NCI-H1930 (cell line): ENCODE data around the gene URM1.
"Not testable (repeated sequence)": the region's sequence is repeated elsewhere in the genome, so short reads cannot be mapped to it uniquely, and the experiment has no call there.

Source experiments
- DNase-seq, 2 experiments: peaks; one replicate each; lab custom pipeline; 2025; lab: John Stamatoyannopoulos, UW

Gene URM1

GRCh38 chr9:128409450-128409849, 38.3 kb downstream of the URM1 start:
- DNase-seq, result no peak

GRCh38 chr9:128409978-128410377, 38.8 kb downstream of the URM1 start:
- peak in 1 of 2 experiments; percentile 22 for DNase-seq

GRCh38 chr9:128411364-128412119, 40.4 kb downstream of the URM1 start:
- DNase-seq, result no peak

GRCh38 chr9:128412120-128412790, 41.1 kb downstream of the URM1 start:
- DNase-seq, result peak; percentile 39 to 67

- not testable (repeated sequence) for DNase-seq
These were observed 42.6 kb downstream of the URM1 start for GRCh38 chr9:128413728-128414127.

GRCh38 chr9:128414461-128414860, 43.3 kb downstream of the URM1 start:
- no peak for DNase-seq

GRCh38 chr9:128415281-128415680, 44.1 kb downstream of the URM1 start:
- no peak for DNase-seq

GRCh38 chr9:128416014-128416413, 44.8 kb downstream of the URM1 start:
- DNase-seq, result no peak

- no peak for DNase-seq
These were observed 45.4 kb downstream of the URM1 start for GRCh38 chr9:128416432-128417019.

GRCh38 chr9:128419061-128419925, 48.1 kb downstream of the URM1 start:
- peak in 1 of 2 experiments; percentile 36 for DNase-seq

- peak; percentile 55 to 83 for DNase-seq
These were observed 49.0 kb downstream of the URM1 start for GRCh38 chr9:128420060-128420650.

- peak; percentile 5 to 42 for DNase-seq
These were observed 49.7 kb downstream of the URM1 start, which contains the start of gene CERCAM for GRCh38 chr9:128420651-128421481. TSS of gene CERCAM (plus strand) at chr9:128420857. CDS start at chr9:128420878, 21 bp downstream.

GRCh38 chr9:128421482-128421996, 50.4 kb downstream of the URM1 start:
- DNase-seq, result no peak

- DNase-seq, result not testable (repeated sequence)
These were observed 51.0 kb downstream of the URM1 start for GRCh38 chr9:128422022-128422782.

- DNase-seq, result no peak
These were observed 51.6 kb downstream of the URM1 start for GRCh38 chr9:128422783-128423150.

- not testable (repeated sequence) for DNase-seq
These were observed 52.2 kb downstream of the URM1 start for GRCh38 chr9:128423356-128423755.

GRCh38 chr9:128424268-128424780, 53.1 kb downstream of the URM1 start:
- no peak for DNase-seq

- DNase-seq, result no peak
These were observed 57.7 kb downstream of the URM1 start for GRCh38 chr9:128428644-128429512.
